ENCODE measurements around the gene GJC1. TPM values are rescaled to one million over a fixed set of nuclear protein-coding genes. Genes with fewer than 3 reads are reported as not detected.

Gene GJC1
- total and polyA plus RNA-seq, 9 of the 15 experiments (the other 6 are each of a cell fraction or from before 2014, with no cell fraction given) = 0.04 to 1.4 (median 0.18) TPM; not detected in 1

- TF ChIP-seq TSHZ1 (CRISPR knock-in tag; IDR thresholded peaks at IDR 0.05) (no peak), MAZ (CRISPR knock-in tag; conservative IDR thresholded peaks at IDR 0.05 in 1 of 2, IDR thresholded peaks at IDR 0.05 in 1 of 2) (peak in 1 of 2 experiments; percentile 31; a peak in 1 of 4 replicates), HDAC1 (IDR thresholded peaks at IDR 0.05) (peak in 1 of 2 experiments; percentile 88; a peak in 2 of 4 replicates), CREBBP (IDR thresholded peaks at IDR 0.05; ENCODE audit: low read depth, low read length) (no peak), MNT (conservative IDR thresholded peaks at IDR 0.05) (peak; percentile 79 to 91), HDAC3 (IDR thresholded peaks at IDR 0.05; ENCODE audit: borderline replicate concordance, partially characterized antibody) (no peak), NFYB (IDR thresholded peaks at IDR 0.05; ENCODE audit: extremely low read depth, insufficient read length) (peak; percentile 23), CC2D1A (IDR thresholded peaks at IDR 0.05) (no peak), KLF16 (IDR thresholded peaks at IDR 0.05) (no peak), MEIS2 (IDR thresholded peaks at IDR 0.05; ENCODE audit: partially characterized antibody) (no peak), POLR2A (conservative IDR thresholded peaks at IDR 0.05) (peak; percentile 62), CGGBP1 (CRISPR knock-in tag; IDR thresholded peaks at IDR 0.05) (no peak), ZZZ3 (IDR thresholded peaks at IDR 0.05) (no peak), ELF2 (CRISPR knock-in tag; IDR thresholded peaks at IDR 0.05) (no peak), ETV6 (IDR thresholded peaks at IDR 0.05; ENCODE audit: borderline replicate concordance in 1 of 2, low read depth in 2 of 2, low read length in 1 of 2) (no peak), ETV6 (CRISPR knock-in tag; IDR thresholded peaks at IDR 0.05; ENCODE audit: borderline replicate concordance) (no peak), SRSF9 (IDR thresholded peaks at IDR 0.05; ENCODE audit: borderline replicate concordance, low read depth, low read length) (no peak), ZKSCAN8 (CRISPR knock-in tag; IDR thresholded peaks at IDR 0.05) (no peak), RBFOX2 (IDR thresholded peaks at IDR 0.05; ENCODE audit: low read depth, low read length) (peak; percentile 65), ASH1L (IDR thresholded peaks at IDR 0.05; ENCODE audit: borderline replicate concordance, low read depth, partially characterized antibody) (no peak), STAT5A (IDR thresholded peaks at IDR 0.05; ENCODE audit: borderline replicate concordance, low read length) (no peak), KDM4B (IDR thresholded peaks at IDR 0.05; ENCODE audit: borderline replicate concordance in 2 of 2, low read depth in 1 of 2) (no peak), NRF1 (conservative IDR thresholded peaks at IDR 0.05 in 1 of 2, IDR thresholded peaks at IDR 0.05 in 1 of 2) (peak; percentile 60 to 70; a peak in 3 of 4 replicates), RFX5 (IDR thresholded peaks at IDR 0.05; ENCODE audit: low read depth, low read length) (no peak), ZNF75A (CRISPR knock-in tag; IDR thresholded peaks at IDR 0.05) (no peak)
Observed at GRCh38 chr17:44775136-44775837, 54.8 kb downstream of the GJC1 start (continued).
